ENCODE measurements around the gene ATG16L1.

Gene ATG16L1

DNA sequence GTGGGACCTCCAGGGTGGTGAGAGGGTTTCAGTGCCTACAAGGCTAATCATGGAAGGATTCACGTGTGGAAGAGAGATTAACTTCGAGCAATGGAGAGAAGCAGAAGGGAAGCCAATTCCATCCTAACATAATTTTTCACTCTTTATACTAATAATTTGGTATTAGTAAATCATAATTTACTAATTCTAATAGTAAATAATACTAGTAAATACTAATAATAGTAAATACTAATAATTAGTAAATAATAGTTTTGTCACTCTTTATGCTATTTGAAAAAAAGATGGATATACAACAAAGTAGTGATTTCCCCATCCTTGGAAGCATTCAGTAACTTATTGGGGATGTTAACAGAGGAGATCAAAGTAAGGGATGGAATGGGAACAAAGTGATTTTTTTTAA is 49.8 kb downstream of the ATG16L1 start:
- H3K9ac ChIP-seq (ENCODE audit: low read depth, low read length), result no peak overlapping the region
- peaks cover 3% of the 10 kb centered on the region for H3K36me3 ChIP-seq (ENCODE audit: insufficient read depth, low read length)
- H3K4me1 ChIP-seq (ENCODE audit: control insufficient read depth, insufficient read depth, low read length), result no peaks in the 10 kb centered on the region
- no peak overlapping the region for H3K4me2 ChIP-seq (ENCODE audit: low read length)
- H3K27me3 ChIP-seq (ENCODE audit: control insufficient read depth, insufficient read depth, low read length), result no peaks in the 10 kb centered on the region
- no peak overlapping the region for H3K4me3 ChIP-seq (ENCODE audit: low read length)
- H3K9me3 ChIP-seq (replicated peaks; ENCODE audit: low read length), result no peaks in the 10 kb centered on the region

DNA sequence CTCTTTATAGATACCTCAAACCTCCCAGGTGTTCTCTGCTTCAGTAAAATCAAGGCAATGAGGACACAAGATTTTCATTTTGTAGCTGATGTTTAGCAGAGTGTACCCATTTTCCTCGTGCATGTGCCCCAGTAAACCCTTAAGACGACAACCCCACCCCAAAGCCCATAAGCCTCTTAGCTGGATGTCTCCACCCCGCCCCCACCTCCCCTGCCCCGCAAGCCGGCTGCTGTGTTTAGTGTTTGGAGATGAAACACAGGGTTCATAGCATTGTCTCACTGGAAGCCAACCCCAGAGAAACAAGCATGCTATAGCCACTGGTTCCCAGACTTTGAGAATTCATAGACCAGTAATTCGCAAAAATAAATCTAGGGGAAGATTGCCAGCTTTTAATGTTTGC is 50.3 kb downstream of the ATG16L1 start:
- Histone ChIP-seq H3K4me1 (ENCODE audit: control insufficient read depth, insufficient read depth, low read length) (no peaks in the 10 kb centered on the region), H3K9me3 (replicated peaks; ENCODE audit: low read length) (no peaks in the 10 kb centered on the region), H3K9ac (ENCODE audit: low read depth, low read length) (no peak overlapping the region), H3K4me2 (ENCODE audit: low read length) (no peak overlapping the region), H3K27me3 (ENCODE audit: control insufficient read depth, insufficient read depth, low read length) (no peaks in the 10 kb centered on the region), H3K4me3 (ENCODE audit: low read length) (no peak overlapping the region), H3K36me3 (ENCODE audit: insufficient read depth, low read length) (no peaks in the 10 kb centered on the region)

DNA sequence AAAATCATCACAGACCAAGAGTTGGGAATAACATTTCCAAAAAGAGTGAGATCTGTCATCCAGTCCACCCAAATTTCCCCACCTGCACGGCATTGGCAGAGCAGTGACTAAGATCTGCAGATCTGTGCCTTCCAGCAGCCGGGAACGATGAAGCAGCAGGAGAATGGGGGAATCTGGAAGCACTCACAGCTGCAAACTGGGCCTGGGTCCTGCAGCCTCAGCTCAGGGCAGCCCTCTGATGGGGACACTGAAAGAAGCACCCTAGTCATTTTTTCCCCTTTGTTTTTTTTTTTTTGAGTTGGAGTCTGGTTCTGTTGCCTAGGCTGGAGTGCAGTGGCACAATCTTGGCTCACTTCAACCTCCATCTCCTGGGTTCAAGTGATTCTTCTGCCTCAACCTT is 51.8 kb downstream of the ATG16L1 start:
- H3K4me2 ChIP-seq (ENCODE audit: low read length), result no peak overlapping the region
- H3K27me3 ChIP-seq (ENCODE audit: control insufficient read depth, insufficient read depth, low read length), result no peaks in the 10 kb centered on the region
- H3K9me3 ChIP-seq (replicated peaks; ENCODE audit: low read length), result no peaks in the 10 kb centered on the region
- no peak overlapping the region for H3K4me3 ChIP-seq (ENCODE audit: low read length)
- H3K4me1 ChIP-seq (ENCODE audit: control insufficient read depth, insufficient read depth, low read length), result no peaks in the 10 kb centered on the region
- H3K36me3 ChIP-seq (ENCODE audit: insufficient read depth, low read length), result no peaks in the 10 kb centered on the region
- H3K9ac ChIP-seq (ENCODE audit: low read depth, low read length), result no peak overlapping the region

DNA sequence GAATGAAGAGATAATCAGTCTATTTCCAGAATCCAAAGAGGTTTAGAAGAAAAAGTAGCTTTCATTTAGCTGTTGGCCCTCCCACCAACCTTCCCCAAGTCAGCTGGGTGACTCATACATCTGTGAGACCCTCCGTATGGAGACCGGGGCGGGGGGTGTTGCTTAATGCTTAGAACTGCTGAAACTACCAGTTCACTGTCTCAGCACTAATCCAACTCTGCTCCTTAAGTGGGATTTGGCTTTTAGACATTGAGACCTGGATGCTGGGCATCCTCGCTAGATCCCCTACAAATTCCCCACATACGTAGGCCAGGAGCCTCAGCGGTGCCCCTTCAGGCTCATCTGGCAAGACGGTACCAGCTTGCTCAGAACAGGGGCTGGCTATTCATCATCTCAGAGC is 56.1 kb downstream of the ATG16L1 start, which contains the start of gene SAG:
Gene SAG (plus strand): TSS at position 252 of the 400 bp plus-strand sequence. CDS start 1,374 bp downstream, outside the sequence.
- Histone ChIP-seq H3K36me3 (ENCODE audit: insufficient read depth, low read length) (no peaks in the 10 kb centered on the region), H3K4me1 (ENCODE audit: control insufficient read depth, insufficient read depth, low read length) (no peaks in the 10 kb centered on the region), H3K4me3 (ENCODE audit: low read length) (no peak within 1 kb of the TSS), H3K4me2 (ENCODE audit: low read length) (no peak within 1 kb of the TSS), H3K9ac (ENCODE audit: low read depth, low read length) (no peak within 1 kb of the TSS), H3K9me3 (replicated peaks; ENCODE audit: low read length) (no peaks in the 10 kb centered on the region), H3K27me3 (ENCODE audit: control insufficient read depth, insufficient read depth, low read length) (peaks cover 9% of the 10 kb centered on the region)

DNA sequence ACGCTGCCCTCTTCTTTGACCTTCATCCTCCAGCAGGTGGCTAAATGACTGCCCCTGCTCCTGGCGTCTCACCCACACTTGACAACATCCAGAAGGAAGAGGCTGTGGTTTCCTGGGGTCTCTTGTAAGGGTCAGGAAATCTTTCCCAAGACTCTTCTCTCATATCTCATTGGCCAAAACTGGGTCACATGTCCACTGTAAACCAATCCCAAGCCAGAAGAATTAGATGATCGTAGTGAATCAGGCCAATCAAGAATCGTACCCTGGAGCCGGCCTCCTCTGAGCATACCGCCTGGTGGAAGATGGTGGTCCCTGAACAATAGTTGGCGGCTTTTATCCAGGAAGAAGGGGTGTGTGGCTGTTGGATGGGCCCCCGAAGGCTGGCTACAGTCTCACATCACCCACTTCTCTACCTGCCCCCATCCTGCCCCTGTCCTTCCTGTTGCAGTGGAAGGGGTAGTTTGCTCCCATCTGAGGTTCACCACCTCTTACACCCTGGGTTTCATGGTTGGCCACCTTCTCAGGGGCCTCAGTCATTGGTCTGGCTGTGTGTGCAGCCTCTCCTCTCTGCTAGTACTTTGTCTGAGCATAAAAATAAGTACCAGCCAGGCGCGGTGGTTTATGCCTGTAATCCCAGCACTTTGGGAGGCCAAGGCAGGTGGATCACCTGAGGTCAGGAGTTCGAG is 59.9 kb downstream of the ATG16L1 start:
- Histone ChIP-seq H3K4me3 (ENCODE audit: low read length) (no peak overlapping the region), H3K4me2 (ENCODE audit: low read length) (no peak overlapping the region), H3K4me1 (ENCODE audit: control insufficient read depth, insufficient read depth, low read length) (no peaks in the 10 kb centered on the region)

DNA sequence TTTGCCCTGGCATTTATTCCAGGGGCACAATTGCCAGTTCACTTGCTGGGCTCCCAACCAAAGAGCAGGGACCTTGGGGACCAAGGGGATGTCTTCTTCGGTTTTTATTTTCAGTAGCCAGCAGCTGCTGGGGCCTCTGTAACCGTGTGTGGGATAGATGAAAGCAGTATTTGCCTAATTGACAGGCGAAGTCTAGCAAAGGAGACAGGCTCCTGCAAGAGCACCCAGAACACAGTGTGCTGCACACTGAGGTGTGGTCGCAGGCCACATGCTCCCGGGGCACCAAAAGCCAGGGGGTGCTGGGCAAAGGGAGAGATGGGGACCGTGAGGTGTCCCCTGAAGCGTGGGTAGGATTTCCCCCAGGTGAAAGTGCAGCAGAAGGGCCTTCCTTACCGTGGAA is 61.4 kb downstream of the ATG16L1 start:
- Histone ChIP-seq H3K4me1 (ENCODE audit: control insufficient read depth, insufficient read depth, low read length) (no peaks in the 10 kb centered on the region), H3K9me3 (replicated peaks; ENCODE audit: low read length) (no peaks in the 10 kb centered on the region), H3K36me3 (ENCODE audit: insufficient read depth, low read length) (no peaks in the 10 kb centered on the region), H3K4me2 (ENCODE audit: low read length) (no peak overlapping the region), H3K27me3 (ENCODE audit: control insufficient read depth, insufficient read depth, low read length) (peaks cover 16% of the 10 kb centered on the region), H3K9ac (ENCODE audit: low read depth, low read length) (no peak overlapping the region), H3K4me3 (ENCODE audit: low read length) (no peak overlapping the region)

More for the DNA sequence above, 59.9 kb downstream of the ATG16L1 start:
- Histone ChIP-seq H3K9me3 (replicated peaks; ENCODE audit: low read length) (no peaks in the 10 kb centered on the region), H3K9ac (ENCODE audit: low read depth, low read length) (no peak overlapping the region), H3K36me3 (ENCODE audit: insufficient read depth, low read length) (no peaks in the 10 kb centered on the region), H3K27me3 (ENCODE audit: control insufficient read depth, insufficient read depth, low read length) (peaks cover 16% of the 10 kb centered on the region)

DNA sequence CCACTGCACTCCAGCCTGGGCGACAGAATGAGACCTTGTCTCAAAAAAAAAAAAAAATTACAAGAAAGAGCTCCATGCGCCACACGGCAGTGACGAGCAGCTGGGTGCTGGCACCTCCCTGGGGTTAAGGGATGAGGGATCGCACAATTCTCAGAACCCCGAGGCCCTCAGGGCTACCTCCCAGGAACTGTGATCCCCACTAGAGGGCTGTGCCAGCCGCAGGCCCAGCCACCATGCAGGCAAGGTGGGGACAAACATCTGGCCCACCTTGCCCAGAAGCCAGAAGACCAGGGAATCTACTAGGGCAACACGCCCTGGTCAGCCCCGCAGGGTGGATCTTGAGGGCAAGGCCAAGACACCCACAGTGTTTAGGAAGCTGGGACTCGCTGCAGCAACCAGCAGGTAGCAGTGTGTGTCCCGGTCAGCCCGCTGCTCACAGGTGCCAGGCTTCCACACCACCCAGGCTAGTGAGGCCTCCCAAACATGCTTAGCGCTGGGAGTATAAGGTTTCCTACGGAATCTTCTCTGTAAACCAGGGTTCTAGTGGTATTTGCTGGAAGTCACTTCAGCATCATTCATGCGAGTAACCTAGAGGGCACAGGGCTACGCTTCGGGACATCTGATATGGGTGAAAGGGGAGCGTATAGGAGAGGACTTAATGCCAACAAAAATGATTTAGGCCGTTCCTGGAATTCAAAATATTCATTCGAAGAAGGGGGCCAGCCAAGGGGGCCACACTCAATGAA is 62.9 kb downstream of the ATG16L1 start:
- peaks cover 25% of the 10 kb centered on the region for H3K27me3 ChIP-seq (ENCODE audit: control insufficient read depth, insufficient read depth, low read length)
- no peaks in the 10 kb centered on the region for H3K36me3 ChIP-seq (ENCODE audit: insufficient read depth, low read length)
- no peak overlapping the region for H3K9ac ChIP-seq (ENCODE audit: low read depth, low read length)
- no peak overlapping the region for H3K4me3 ChIP-seq (ENCODE audit: low read length)
- no peaks in the 10 kb centered on the region for H3K9me3 ChIP-seq (replicated peaks; ENCODE audit: low read length)
- no peak overlapping the region for H3K4me2 ChIP-seq (ENCODE audit: low read length)
- H3K4me1 ChIP-seq (ENCODE audit: control insufficient read depth, insufficient read depth, low read length), result no peaks in the 10 kb centered on the region

DNA sequence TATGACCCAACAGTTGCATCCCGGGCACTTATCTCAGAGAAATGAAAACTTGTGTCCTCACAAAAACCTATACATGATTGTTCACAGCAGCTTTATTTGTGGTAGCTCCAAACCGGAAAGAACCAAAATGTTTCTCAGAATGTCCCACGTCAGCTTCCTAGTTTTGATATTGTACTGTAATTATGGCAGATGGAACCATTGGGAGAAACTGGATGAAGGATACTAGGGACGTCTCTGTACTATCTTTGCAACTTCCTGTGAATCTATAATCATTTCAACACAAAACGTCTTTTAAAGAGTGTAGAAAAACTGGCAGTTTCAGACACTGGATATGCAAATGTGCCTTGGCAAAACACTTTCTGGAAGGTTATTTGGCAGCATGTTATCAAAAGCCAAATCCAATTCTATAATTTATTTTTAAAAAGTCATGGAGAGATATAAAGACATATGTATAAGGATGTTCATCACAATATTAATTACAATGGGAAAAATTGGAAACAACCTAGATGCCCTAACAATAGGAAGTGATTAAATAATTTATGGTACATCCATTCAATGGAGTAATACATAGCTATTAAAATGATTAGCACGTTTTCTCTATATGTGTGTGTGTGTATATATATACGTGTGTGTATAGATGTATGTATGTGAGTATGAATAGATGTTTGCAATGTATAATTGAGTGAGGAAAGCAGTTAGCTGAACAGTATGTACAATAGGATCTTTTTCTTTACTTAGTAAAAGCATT is 65.9 kb downstream of the ATG16L1 start:
- Histone ChIP-seq H3K4me2 (ENCODE audit: low read length) (no peak overlapping the region), H3K9ac (ENCODE audit: low read depth, low read length) (no peak overlapping the region), H3K36me3 (ENCODE audit: insufficient read depth, low read length) (no peaks in the 10 kb centered on the region), H3K4me1 (ENCODE audit: control insufficient read depth, insufficient read depth, low read length) (no peaks in the 10 kb centered on the region), H3K4me3 (ENCODE audit: low read length) (no peak overlapping the region), H3K9me3 (replicated peaks; ENCODE audit: low read length) (no peaks in the 10 kb centered on the region), H3K27me3 (ENCODE audit: control insufficient read depth, insufficient read depth, low read length) (peaks cover 44% of the 10 kb centered on the region)

DNA sequence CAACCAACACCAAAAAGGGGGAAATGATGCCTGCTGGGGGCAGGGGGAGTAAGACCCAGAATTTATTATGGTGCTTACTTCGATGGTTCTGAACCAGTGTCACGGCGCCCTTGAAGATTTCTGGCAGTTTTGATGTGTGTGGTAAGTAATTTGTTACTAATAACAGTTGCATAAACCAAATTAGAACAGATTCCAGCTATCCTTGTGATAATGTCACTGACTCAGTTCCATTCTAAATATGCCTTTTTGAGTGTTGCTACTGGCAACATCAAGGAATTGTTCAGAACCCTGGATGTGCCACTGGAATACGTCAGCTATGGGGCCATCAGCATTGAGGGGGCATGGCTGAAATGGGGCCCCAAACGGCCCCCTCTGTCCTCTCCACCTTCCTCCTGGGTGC is 67.8 kb downstream of the ATG16L1 start:
- Histone ChIP-seq H3K9ac (ENCODE audit: low read depth, low read length) (no peak overlapping the region), H3K4me3 (ENCODE audit: low read length) (no peak overlapping the region), H3K9me3 (replicated peaks; ENCODE audit: low read length) (no peaks in the 10 kb centered on the region), H3K27me3 (ENCODE audit: control insufficient read depth, insufficient read depth, low read length) (peaks cover 40% of the 10 kb centered on the region), H3K4me1 (ENCODE audit: control insufficient read depth, insufficient read depth, low read length) (no peaks in the 10 kb centered on the region), H3K36me3 (ENCODE audit: insufficient read depth, low read length) (no peaks in the 10 kb centered on the region), H3K4me2 (ENCODE audit: low read length) (no peak overlapping the region)

DNA sequence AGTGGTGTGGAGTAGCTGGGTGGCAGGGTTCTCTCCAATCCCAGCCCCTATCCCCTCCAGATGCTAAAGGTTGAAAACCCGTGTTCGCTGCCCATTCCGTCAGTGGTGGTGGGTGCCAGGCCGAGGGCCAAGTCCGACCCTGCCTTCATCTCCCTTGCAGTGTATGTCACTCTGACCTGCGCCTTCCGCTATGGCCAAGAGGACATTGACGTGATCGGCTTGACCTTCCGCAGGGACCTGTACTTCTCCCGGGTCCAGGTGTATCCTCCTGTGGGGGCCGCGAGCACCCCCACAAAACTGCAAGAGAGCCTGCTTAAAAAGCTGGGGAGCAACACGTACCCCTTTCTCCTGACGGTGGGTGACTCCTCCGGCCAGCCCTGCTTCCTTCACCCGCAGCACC is 69.0 kb downstream of the ATG16L1 start:
- H3K9me3 ChIP-seq (replicated peaks; ENCODE audit: low read length), result no peaks in the 10 kb centered on the region
- H3K4me1 ChIP-seq (ENCODE audit: control insufficient read depth, insufficient read depth, low read length), result no peaks in the 10 kb centered on the region
- no peak overlapping the region for H3K9ac ChIP-seq (ENCODE audit: low read depth, low read length)
- H3K36me3 ChIP-seq (ENCODE audit: insufficient read depth, low read length), result no peaks in the 10 kb centered on the region
- peaks cover 40% of the 10 kb centered on the region for H3K27me3 ChIP-seq (ENCODE audit: control insufficient read depth, insufficient read depth, low read length)
- H3K4me3 ChIP-seq (ENCODE audit: low read length), result no peak overlapping the region
- no peak overlapping the region for H3K4me2 ChIP-seq (ENCODE audit: low read length)

DNA sequence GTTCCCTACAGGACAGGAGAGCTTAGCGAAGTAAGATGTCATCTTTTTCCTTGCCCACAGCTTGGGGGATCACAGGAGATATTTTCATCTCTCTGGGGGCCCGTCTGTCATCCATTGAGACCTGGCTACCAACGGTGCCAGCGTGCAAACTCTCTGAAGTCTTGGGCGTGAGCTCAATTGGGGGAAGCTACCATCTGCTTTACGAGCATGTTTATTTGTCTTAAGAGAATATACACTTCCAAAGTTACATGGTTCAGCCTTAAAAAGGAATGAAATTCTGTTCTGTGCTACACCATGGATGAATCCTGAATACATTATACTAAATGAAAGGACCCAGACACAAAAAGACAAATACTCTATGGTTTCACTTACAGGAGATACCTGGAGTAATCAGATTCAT is 69.7 kb downstream of the ATG16L1 start:
- no peaks in the 10 kb centered on the region for H3K4me1 ChIP-seq (ENCODE audit: control insufficient read depth, insufficient read depth, low read length)
- no peak overlapping the region for H3K9ac ChIP-seq (ENCODE audit: low read depth, low read length)
- H3K27me3 ChIP-seq (ENCODE audit: control insufficient read depth, insufficient read depth, low read length), result peaks cover 40% of the 10 kb centered on the region
- H3K9me3 ChIP-seq (replicated peaks; ENCODE audit: low read length), result no peaks in the 10 kb centered on the region
- H3K4me2 ChIP-seq (ENCODE audit: low read length), result no peak overlapping the region
- no peak overlapping the region for H3K4me3 ChIP-seq (ENCODE audit: low read length)
- no peaks in the 10 kb centered on the region for H3K36me3 ChIP-seq (ENCODE audit: insufficient read depth, low read length)
